Tibial nerve (tissue), 4 donors: ENCODE measurements around the gene HINT1. TPM values are rescaled to one million over a fixed set of nuclear protein-coding genes. Genes with fewer than 3 reads are reported as not detected.
A peak's percentile ranks its signal among the peaks of the same experiment; 100 is the strongest.

ENCODE experiments used
- DNase-seq, 2 donors: peaks; one replicate each; pipeline ENCODE4 v3.0.0-alpha.2; 2019; ENCODE audit warnings: low spot score in 2 of 2
- H3K27ac ChIP-seq, 4 donors: fragments of 200-600 bp; sonication (generic) in 3 of 4; one replicate each; pipeline ENCODE4 v1.5.1; 2017 to 2019; ENCODE audit warnings: mild to moderate bottlenecking in 1 of 4
- H3K27me3 ChIP-seq, 2 donors: fragments of 200-600 bp; sonication (generic) in 1 of 2; one replicate each; pipeline versions ENCODE4 v1.5.1 to v1.6.0; 2017 to 2019
- H3K36me3 ChIP-seq, 3 donors: fragments of 200-600 bp; sonication (generic); one replicate each; pipeline ENCODE4 v1.5.1; 2018 to 2019
- H3K4me1 ChIP-seq, 4 donors: fragments of 200-600 bp; sonication (generic) in 3 of 4; one replicate each; pipeline ENCODE4 v1.5.1; 2017 to 2019
- H3K4me3 ChIP-seq, 4 donors: fragments of 200-600 bp; sonication (generic) in 3 of 4; one replicate each; pipeline ENCODE4 v1.5.1; 2017 to 2019; ENCODE audit warnings: mild to moderate bottlenecking in 1 of 4, moderate library complexity in 1 of 4
- H3K9me3 ChIP-seq, 4 donors: fragments of 200-600 bp; sonication (generic) in 3 of 4; one replicate each; pipeline ENCODE4 v1.5.1; 2017 to 2019
- CTCF ChIP-seq, 5 experiments: fragments of 200-600 bp in 3 of 5; fragments of 450-650 bp in 2 of 5; sonication (generic) in 3 of 5; IDR thresholded peaks; one replicate each; pipeline ENCODE4 v1.5.1; 2016 to 2019; ENCODE audit warnings: antibody characterized with exemption in 5 of 5, mild to moderate bottlenecking in 3 of 5, moderate library complexity in 2 of 5
- EP300 ChIP-seq, 2 donors: sonication (generic); formaldehyde crosslinking; IDR thresholded peaks; one replicate each; pipeline ENCODE4 v1.6.1; 2017; ENCODE audit warnings: antibody characterized with exemption in 2 of 2, mild to moderate bottlenecking in 1 of 2
- POLR2A ChIP-seq, 2 donors: fragments of 450-650 bp; IDR thresholded peaks; one replicate each; pipeline ENCODE4 v1.6.1; 2017; ENCODE audit warnings: antibody characterized with exemption in 2 of 2, mild to moderate bottlenecking in 2 of 2, moderate library complexity in 2 of 2
- WGBS, 2 donors: methylation state at CpG; one replicate each; pipeline ENCODE4 v1.1.5; 2018; 5-methylcytosine and 5-hydroxymethylcytosine counted together
- total RNA-seq, 4 donors: library from RNA; depleted of rRNA; stranded (reverse); fragments of >200 nt; gene quantifications; one replicate each; pipeline ENCODE4 v1.1.0, GENCODE V29; 2016

The HINT1 gene
- total RNA-seq, 4 donors from 2014 or later: 130 to 160 (median 153) TPM

- no peak for DNase-seq
- Histone ChIP-seq H3K4me3 (no peak overlapping the region), H3K27ac (peak overlapping the region in 1 of 4 donors; percentile 29), H3K27me3 (no peaks in the 10 kb centered on the region), H3K4me1 (no peaks in the 10 kb centered on the region), H3K36me3 (no peaks in the 10 kb centered on the region), H3K9me3 (no peaks in the 10 kb centered on the region)
- TF ChIP-seq EP300 (IDR thresholded peaks at IDR 0.05): no peak
- no peak for TF ChIP-seq POLR2A (IDR thresholded peaks at IDR 0.05)
- TF ChIP-seq CTCF (IDR thresholded peaks at IDR 0.05): no peak
- 51 to 55% methylated on average over 6 of the region's 6 CpGs for WGBS, 2 donors
Measured at GRCh38 chr5:131209506-131210150, 44.6 kb upstream of the HINT1 start.

- Histone ChIP-seq H3K4me3 (no peak overlapping the region), H3K27me3 (no peaks in the 10 kb centered on the region), H3K27ac (no peak overlapping the region), H3K4me1 (no peaks in the 10 kb centered on the region), H3K36me3 (no peaks in the 10 kb centered on the region), H3K9me3 (no peaks in the 10 kb centered on the region)
- 62 to 65% methylated on average over 1 of the region's 1 CpG for WGBS, 2 donors
- no peak for DNase-seq
- no peak for TF ChIP-seq CTCF (IDR thresholded peaks at IDR 0.05)
- no peak for TF ChIP-seq POLR2A (IDR thresholded peaks at IDR 0.05)
- TF ChIP-seq EP300 (IDR thresholded peaks at IDR 0.05): no peak
Measured at GRCh38 chr5:131209175-131209505, 44.1 kb upstream of the HINT1 start.

GRCh38 chr5:131206772-131207171, 41.7 kb upstream of the HINT1 start:
- 71 to 85% methylated on average over 1 of the region's 1 CpG for WGBS, 2 donors
- no peaks in the 10 kb centered on the region for H3K27me3 ChIP-seq
- no peak overlapping the region for H3K27ac ChIP-seq
- H3K9me3 ChIP-seq: no peaks in the 10 kb centered on the region
- no peak for DNase-seq
- TF ChIP-seq EP300 (IDR thresholded peaks at IDR 0.05) (no peak), POLR2A (IDR thresholded peaks at IDR 0.05) (no peak), CTCF (IDR thresholded peaks at IDR 0.05) (no peak)
- H3K4me1 ChIP-seq: no peaks in the 10 kb centered on the region
- H3K36me3 ChIP-seq: peaks cover 0 to 7% (median 0%) of the 10 kb centered on the region in 3 donors
- H3K4me3 ChIP-seq: no peak overlapping the region

- 90 to 97% methylated on average over 2 of the region's 2 CpGs for WGBS, 2 donors
- Histone ChIP-seq H3K36me3 (peaks cover 0 to 12% (median 0%) of the 10 kb centered on the region in 3 donors), H3K4me1 (no peaks in the 10 kb centered on the region), H3K27ac (no peak overlapping the region), H3K4me3 (no peak overlapping the region), H3K27me3 (no peaks in the 10 kb centered on the region), H3K9me3 (no peaks in the 10 kb centered on the region)
- no peak for TF ChIP-seq CTCF (IDR thresholded peaks at IDR 0.05)
- TF ChIP-seq EP300 (IDR thresholded peaks at IDR 0.05): no peak
- no peak for TF ChIP-seq POLR2A (IDR thresholded peaks at IDR 0.05)
- no peak for DNase-seq
Measured at GRCh38 chr5:131206061-131206460, 41.0 kb upstream of the HINT1 start.

GRCh38 chr5:131204964-131205363, 39.9 kb upstream of the HINT1 start:
- 77 to 85% methylated on average over 2 of the region's 2 CpGs for WGBS, 2 donors
- H3K4me1 ChIP-seq: no peaks in the 10 kb centered on the region
- no peaks in the 10 kb centered on the region for H3K27me3 ChIP-seq
- TF ChIP-seq EP300 (IDR thresholded peaks at IDR 0.05): no peak
- no peak for TF ChIP-seq POLR2A (IDR thresholded peaks at IDR 0.05)
- TF ChIP-seq CTCF (IDR thresholded peaks at IDR 0.05): no peak
- H3K9me3 ChIP-seq: no peaks in the 10 kb centered on the region
- no peak overlapping the region for H3K4me3 ChIP-seq
- H3K36me3 ChIP-seq: peaks cover 0 to 12% (median 0%) of the 10 kb centered on the region in 3 donors
- no peak for DNase-seq
- H3K27ac ChIP-seq: no peak overlapping the region
